Fibroblast of peridontal ligament (primary cell): ENCODE measurements around the gene TRIM15.
"Not testable (repeated sequence)": the region's sequence is repeated elsewhere in the genome, so short reads cannot be mapped to it uniquely, and the experiment has no call there.

Experiments used
- DNase-seq: peaks from one replicate; pipeline ENCODE4 v3.0.0-alpha.2; 2010; ENCODE audit errors: extremely low read depth

Gene TRIM15

GRCh38 chr6:30163090-30163917, at the start of gene TRIM15:
TSS of gene TRIM15 (plus strand) at chr6:30163546. CDS start at chr6:30163685, 139 bp downstream.
- no peak for DNase-seq

DNA sequence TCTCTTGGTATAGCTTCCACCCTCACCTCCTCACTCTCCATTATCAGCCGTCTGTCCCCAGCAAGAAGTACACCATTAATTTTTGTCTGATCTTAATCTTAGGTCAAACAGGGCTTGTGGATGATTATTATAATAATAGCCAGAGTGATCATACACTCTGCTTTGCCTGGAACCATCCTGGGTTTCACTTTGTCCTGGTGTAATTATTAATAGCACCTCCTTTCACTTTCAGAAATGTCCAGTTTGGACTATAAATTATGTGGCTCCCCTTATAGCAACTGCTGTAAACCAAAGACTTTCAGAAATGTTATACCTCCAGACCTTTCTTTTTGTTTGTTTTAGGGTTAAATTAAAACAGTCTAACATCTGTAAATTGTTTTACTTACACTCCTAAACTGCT, 49.5 kb upstream of the TRIM15 start:
- DNase-seq, result no peak

GRCh38 chr6:30116724-30117123, 46.6 kb upstream of the TRIM15 start:
- DNase-seq, result no peak

DNA sequence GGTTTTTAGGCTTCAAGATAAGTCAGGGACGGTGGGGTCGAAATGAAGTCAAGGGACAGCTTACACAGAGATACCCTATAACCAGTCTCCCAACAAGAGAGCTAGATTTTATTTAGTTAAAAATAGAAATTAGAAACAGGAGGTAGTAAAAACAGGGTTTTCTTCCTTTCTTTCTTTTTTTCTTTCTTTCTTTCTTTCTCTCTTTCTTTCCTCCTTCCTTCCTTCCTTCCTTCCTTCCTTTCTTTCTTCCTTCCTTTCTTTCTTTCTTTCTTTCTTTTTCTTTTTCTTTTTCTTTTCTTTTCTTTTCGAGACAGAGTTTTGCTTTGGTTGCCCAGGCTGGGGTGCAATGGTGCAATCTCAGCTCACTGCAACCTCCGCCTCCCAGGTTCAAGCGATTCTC, 44.7 kb upstream of the TRIM15 start:
- not testable (repeated sequence) for DNase-seq

DNA sequence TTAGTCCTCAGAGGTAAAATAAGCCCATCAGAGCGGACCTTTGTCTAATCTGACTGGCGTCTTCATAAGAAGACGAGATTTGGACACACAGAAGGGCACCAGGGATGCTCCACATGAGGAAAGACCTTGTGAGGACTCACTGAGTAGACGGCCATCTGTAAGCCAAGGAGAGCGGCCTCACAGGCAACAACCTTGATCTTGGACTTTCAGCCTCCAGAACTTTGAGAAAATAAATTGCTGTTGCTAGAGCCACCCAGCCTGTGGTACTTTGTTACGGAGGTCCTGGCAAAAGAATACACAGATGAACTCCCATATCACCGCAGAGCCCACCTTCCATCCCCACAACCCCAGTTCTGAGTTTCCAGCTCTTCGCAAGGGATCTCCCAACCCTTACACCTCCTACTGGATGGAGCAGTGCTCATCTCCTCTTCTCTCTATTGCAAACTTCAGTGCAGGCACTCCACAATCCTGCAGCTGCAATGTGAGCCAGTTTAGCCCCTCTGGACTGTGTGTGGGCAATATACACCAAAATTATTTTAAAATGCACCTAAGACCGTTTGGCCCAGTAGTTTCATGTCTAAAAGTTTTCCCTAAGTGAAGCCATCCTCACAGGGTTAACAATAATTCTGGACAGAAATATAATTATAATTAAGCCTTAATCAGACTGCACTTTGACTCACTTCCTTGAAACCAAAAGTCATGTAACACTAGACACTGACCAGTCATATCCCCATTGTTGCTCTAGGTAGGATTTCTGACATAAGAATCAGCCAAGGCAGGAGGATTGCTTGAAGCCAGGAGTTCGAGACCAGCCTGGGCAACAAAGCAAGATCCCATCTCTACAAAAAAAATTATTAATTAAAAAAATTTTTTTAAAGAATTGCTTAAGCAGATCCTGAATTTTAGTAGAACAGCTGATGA, 41.6 kb upstream of the TRIM15 start:
- DNase-seq, result no peak

DNA sequence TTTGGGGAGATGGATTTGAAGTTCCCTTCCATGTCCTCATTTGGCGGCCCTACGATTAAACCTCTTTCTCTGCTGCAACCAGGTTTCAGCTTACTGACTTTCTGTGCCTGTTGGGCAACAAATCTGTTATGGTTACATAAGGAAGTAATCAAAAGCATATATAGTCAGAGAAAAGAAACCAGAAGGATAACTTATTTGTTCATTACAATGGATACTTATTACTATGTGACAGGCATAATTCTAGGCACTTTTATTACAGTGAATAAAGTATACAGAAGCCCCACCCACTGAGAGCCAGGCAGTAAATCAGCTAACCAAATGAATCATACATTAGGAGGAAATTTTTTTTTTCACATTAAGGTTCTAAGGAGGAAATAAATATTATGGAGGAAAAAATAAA, 40.8 kb upstream of the TRIM15 start:
- peak; percentile 64 for DNase-seq

GRCh38 chr6:30127238-30128093, 35.9 kb upstream of the TRIM15 start:
- no peak for DNase-seq

DNA sequence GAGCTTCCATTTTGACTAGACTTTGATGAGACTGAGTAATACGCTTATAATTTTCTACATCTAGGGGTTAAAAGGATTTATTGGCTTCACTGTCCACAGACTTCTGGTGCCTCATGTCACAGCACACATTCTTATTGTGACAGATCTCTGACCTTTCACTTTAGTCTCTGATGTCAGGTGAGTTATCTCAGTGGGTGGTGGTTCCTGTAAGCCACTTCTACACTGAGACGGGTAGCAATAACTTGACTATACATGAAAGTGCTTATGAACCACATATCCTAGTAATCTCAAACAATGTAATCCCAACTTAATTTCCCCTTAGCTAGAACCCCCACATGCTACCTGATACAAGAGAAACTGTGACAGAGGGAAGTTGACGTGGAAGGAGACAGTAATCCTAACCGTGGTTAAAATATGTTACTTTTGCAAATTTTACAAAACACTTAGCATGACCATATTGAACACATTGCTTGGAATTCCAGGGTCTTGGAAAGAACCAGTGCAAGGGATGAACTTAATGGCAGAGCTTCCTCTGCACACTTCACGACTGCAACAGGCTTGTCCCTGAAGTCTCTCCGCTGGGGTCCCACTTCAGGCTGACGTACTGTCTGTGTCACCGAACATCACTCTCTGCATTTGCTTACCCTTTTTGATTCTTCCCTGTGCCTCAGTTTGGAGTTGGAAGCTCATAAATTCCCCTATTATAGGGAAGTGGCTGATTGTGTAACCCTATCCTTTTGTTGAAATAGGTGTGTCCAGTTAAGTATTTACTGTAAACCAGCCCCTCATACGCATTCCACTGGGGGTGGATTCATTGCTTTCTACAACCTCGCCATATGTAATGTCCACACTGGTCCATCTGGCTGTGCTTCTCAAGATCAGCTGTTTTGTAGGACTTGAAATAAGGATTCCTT, 33.8 kb upstream of the TRIM15 start:
- DNase-seq, result no peak

- DNase-seq, result no peak
These were observed 33.1 kb upstream of the TRIM15 start for GRCh38 chr6:30130179-30130679.

DNA sequence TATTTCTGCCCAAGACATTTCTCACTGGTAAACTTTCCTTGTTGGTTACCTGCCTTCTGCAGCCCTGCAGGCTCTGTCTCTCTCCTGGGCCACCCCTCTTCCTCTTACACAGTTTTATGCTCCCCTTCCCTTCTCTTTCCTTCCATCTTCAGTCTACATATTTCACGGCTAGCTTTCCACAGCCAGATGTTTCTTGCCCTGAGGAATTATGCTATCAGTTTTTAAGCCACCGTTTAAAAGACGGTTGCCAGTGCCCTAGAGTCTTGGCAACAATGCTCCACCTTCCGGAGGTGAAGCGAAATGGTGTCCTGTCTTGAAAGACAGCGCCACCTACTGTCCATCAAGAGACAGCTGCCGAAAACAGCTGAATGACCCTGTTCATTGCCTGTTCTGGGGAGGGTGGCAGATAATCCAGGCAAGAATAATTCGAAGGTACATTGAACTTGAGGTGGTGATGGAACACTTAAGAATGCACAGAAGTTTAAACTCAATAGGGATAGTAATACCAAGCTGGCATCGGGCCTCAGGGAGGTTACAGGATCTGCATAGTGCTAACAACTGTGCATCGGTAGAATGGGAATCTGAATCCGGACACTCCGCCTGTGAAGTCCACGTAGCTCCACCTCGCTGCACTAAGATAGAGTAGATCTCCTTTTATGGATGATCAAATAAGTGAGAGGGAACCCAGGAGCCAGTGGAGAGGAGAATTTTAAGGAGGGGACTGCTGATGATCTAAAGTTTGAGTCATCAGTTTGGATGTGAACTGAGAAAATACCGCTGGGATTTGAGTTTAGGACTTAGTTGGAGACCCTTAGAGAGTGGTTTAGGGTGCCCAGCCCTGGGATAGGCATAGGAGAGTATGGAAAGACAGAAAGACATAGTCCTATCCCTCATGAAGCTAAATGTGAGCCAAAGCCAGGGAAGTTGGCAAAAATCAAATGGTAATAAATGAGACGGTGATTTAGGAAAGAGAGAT, 32.2 kb upstream of the TRIM15 start:
- DNase-seq, result peak; percentile 85

DNA sequence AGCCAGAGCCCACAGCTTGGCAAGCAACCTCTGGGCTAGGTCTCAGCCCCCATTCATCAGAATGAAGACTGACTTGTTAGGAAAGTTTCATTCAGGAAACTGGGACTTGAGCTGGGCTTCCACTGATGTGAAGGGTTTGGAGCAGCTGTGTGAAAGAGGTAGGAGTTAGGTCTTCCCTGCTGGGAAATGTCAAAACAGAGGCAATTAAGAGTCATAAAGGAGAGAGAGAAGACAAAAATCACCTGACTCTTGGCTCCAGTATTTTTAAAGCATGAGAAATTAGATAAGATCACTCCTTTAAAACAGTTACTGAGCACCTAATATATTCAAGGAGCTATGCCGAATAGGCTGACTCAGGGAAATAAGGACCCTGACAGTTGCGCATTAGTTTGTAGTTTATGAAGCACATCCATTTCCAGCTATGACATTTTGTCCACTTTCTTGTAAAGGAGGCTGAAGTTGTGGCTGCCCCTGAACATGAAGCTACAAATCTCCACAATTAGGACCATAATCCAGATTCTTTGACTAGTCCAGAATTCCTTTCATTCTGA, 31.3 kb upstream of the TRIM15 start:
- DNase-seq, result no peak

- DNase-seq, result no peak
These were observed 28.2 kb upstream of the TRIM15 start for GRCh38 chr6:30135147-30135546.

DNA sequence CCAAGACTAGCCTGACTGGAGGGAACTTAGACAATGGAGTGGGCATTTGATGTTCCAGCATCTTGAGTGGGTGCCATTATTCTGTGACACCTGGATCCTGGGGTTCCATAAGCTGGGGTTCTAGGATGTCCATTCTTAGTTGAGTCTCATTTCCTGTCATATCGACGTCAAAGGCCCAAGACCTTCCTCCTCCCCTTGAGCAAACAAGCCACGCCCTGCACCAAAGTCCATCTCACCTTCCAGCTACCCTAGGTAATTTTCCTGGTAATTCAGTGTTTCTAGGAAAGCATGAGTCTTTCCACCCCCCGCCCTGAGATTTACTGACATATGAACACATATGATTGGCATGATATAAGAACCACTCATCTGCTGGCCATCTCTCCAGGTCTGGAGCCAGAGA, 27.6 kb upstream of the TRIM15 start, which contains the start of gene TRIM40:
TRIM40 (plus strand) TSS at position 384 of the 400 bp plus-strand sequence. CDS start 897 bp downstream, outside the sequence.
- DNase-seq, result no peak

DNA sequence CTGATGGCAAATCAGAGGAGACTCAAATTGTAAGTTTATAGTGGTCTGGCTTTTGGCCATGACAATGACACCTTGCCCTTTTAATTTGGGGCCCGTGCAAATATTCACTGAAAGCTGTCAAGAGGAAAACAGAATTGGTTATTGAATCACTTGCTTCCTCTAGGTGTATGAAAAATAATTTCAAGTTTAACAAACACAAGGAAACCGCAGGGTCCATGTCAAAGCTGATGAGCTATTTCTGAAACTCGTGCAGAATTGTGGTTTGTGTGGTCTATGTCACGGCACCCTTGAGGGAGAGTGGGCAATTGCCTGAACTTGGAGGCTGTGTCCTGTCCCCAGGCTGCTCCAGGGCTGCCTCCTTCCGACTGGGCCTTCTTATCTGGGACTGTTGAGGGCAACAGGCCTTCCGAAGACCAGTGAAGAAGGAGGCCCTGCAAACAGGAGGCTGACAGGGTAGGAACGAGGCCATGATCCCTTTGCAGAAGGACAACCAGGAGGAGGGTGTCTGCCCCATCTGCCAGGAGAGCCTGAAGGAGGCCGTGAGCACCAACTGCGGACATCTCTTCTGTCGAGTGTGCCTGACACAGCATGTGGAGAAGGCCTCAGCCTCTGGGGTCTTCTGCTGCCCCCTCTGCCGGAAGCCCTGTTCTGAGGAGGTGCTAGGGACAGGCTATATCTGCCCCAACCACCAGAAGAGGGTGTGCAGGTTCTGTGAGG, 26.6 kb upstream of the TRIM15 start:
- DNase-seq, result no peak

GRCh38 chr6:30140240-30140639, 23.1 kb upstream of the TRIM15 start:
- not testable (repeated sequence) for DNase-seq

DNA sequence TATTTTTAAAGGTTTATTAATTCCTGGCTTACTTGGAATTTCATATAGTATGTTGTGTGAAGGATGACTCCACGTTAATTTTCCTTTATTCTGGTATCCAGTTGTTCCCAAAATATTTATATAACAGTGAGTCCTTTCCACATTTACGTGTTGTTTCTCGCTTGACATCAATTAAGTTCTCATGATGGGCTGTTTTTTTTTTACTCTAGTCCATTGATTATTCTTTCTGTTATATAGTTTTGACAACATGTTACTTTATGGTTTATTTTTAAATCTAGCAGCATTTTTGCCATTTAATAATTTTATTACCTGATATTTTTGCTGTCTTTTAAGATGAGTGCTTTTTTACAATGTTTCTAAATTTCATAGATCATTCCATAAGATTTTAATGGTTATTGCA, 20.7 kb upstream of the TRIM15 start:
- no peak for DNase-seq

GRCh38 chr6:30143780-30144179, 19.6 kb upstream of the TRIM15 start:
- DNase-seq, result no peak

- DNase-seq, result no peak
These were observed 18.5 kb upstream of the TRIM15 start for GRCh38 chr6:30144811-30145210.
